Lower lobe of right lung (tissue), 2 donors: ENCODE results near the gene EIF3M. TPM values are rescaled to one million over a fixed set of nuclear protein-coding genes. Genes with fewer than 3 reads are reported as not detected.

Experiments used
- ATAC-seq, 2 donors: fragments of 200-7000 bp; cut with Tn5 transposase; one replicate each; pipeline ENCODE4 v1.9.1; 2020 to 2022; ENCODE audit warnings: mild to moderate bottlenecking in 2 of 2, moderate library complexity in 2 of 2
- DNase-seq: peaks from one replicate; pipeline ENCODE4 v3.0.0-alpha.2; 2020
- H3K27ac ChIP-seq: fragments of 200-600 bp; one replicate; pipeline ENCODE4 v1.8.0; 2022
- H3K27me3 ChIP-seq: fragments of 200-600 bp; one replicate; pipeline ENCODE4 v1.8.0; 2022; ENCODE audit warnings: low read depth
- H3K36me3 ChIP-seq: fragments of 200-600 bp; one replicate; pipeline ENCODE4 v1.8.0; 2022; ENCODE audit warnings: mild to moderate bottlenecking
- H3K4me1 ChIP-seq: fragments of 200-600 bp; one replicate; pipeline ENCODE4 v1.8.0; 2022
- H3K4me3 ChIP-seq: fragments of 200-600 bp; one replicate; pipeline ENCODE4 v1.8.0; 2022; ENCODE audit warnings: mild to moderate bottlenecking
- H3K9me3 ChIP-seq: fragments of 200-600 bp; one replicate; pipeline ENCODE4 v1.8.0; 2022
- CTCF ChIP-seq: fragments of 200-600 bp; IDR thresholded peaks from one replicate; pipeline ENCODE4 v1.8.0; 2022; ENCODE audit warnings: antibody characterized with exemption, mild to moderate bottlenecking
- intact Hi-C: fragments of 100-400 bp; cut with DNase I; formaldehyde crosslinking; loops from one replicate; pipeline ENCODE4 v1.11.0; 2022
- total RNA-seq: library from RNA; stranded (reverse); fragmentation: NEBNext Ultra II Directional; extraction: Animal tissue kit (Norgen Biotek cat#: 25700); gene quantifications from one replicate; pipeline ENCODE4 v1.2.1, GENCODE V29; 2021
- donor health status: DM: no; HTN: yes; CAD: no; lungs with severe emphysema.

EIF3M gene
- total RNA-seq, 1 donor from 2014 or later: 162 TPM

GRCh38 chr11:32555895-32556294, 27.7 kb upstream of the EIF3M start:
- H3K27me3 ChIP-seq: no peaks in the 10 kb centered on the region
- H3K4me1 ChIP-seq: no peaks in the 10 kb centered on the region
- TF ChIP-seq CTCF: no peak
- H3K36me3 ChIP-seq: no peaks in the 10 kb centered on the region
- H3K9me3 ChIP-seq: no peaks in the 10 kb centered on the region
- ATAC-seq (no peak), DNase-seq (no peak)
- intact Hi-C loops: no loop called here
- H3K27ac ChIP-seq: no peak overlapping the region
- no peak overlapping the region for H3K4me3 ChIP-seq

GRCh38 chr11:32561835-32562234, 21.8 kb upstream of the EIF3M start:
- ATAC-seq: no peak

GRCh38 chr11:32562839-32563599, 20.6 kb upstream of the EIF3M start:
- TF ChIP-seq CTCF: no peak
- Histone ChIP-seq H3K4me1 (no peaks in the 10 kb centered on the region), H3K36me3 (no peaks in the 10 kb centered on the region), H3K9me3 (no peaks in the 10 kb centered on the region), H3K27ac (no peak overlapping the region), H3K4me3 (no peak overlapping the region), H3K27me3 (peaks cover under 1% of the 10 kb centered on the region)
- intact Hi-C loops: no loop called here
- ATAC-seq: no peak
- DNase-seq: no peak

More at GRCh38 chr11:32561835-32562234, 21.8 kb upstream of the EIF3M start:
- Histone ChIP-seq H3K4me1 (no peaks in the 10 kb centered on the region), H3K27me3 (no peaks in the 10 kb centered on the region), H3K9me3 (no peaks in the 10 kb centered on the region), H3K27ac (no peak overlapping the region), H3K36me3 (no peaks in the 10 kb centered on the region), H3K4me3 (no peak overlapping the region)
- no peak for TF ChIP-seq CTCF
- intact Hi-C loops: no loop called here
- DNase-seq: no peak

GRCh38 chr11:32563600-32563959, 20.1 kb upstream of the EIF3M start:
- ATAC-seq: no peak
- Histone ChIP-seq H3K9me3 (no peaks in the 10 kb centered on the region), H3K4me1 (no peaks in the 10 kb centered on the region), H3K27ac (no peak overlapping the region), H3K4me3 (no peak overlapping the region), H3K36me3 (no peaks in the 10 kb centered on the region), H3K27me3 (peaks cover 3% of the 10 kb centered on the region)
- no peak for TF ChIP-seq CTCF
- intact Hi-C loops: no loop called here
- no peak for DNase-seq

GRCh38 chr11:32566517-32566916, 17.1 kb upstream of the EIF3M start:
- Histone ChIP-seq H3K36me3 (no peaks in the 10 kb centered on the region), H3K27me3 (peaks cover 9% of the 10 kb centered on the region), H3K27ac (no peak overlapping the region), H3K9me3 (no peaks in the 10 kb centered on the region), H3K4me3 (no peak overlapping the region), H3K4me1 (no peaks in the 10 kb centered on the region)
- intact Hi-C loops: no loop called here
- DNase-seq (no peak), ATAC-seq (no peak)
- no peak for TF ChIP-seq CTCF
